SK-N-SH treated with all-trans-retinoic acid at 6 μM for 48 hours (cell line): ENCODE data around the gene HADHA.

Experiments used
- ATAC-seq: fragments of 200-7000 bp; cut with Tn5 transposase; 3 replicates; pipeline ENCODE4 v1.9.1; 2020; ENCODE audit warnings: mild to moderate bottlenecking, moderate library complexity
- ARNTL ChIP-seq: fragments of 450-650 bp; formaldehyde crosslinking; IDR thresholded peaks from 2 replicates; pipeline ENCODE4 v1.5.0; 2020; ENCODE audit warnings: low read depth, mild to moderate bottlenecking, moderate library complexity, borderline replicate concordance
- BACH2 ChIP-seq: fragments of 250-450 bp; sonication (Bioruptor Pico); IDR thresholded peaks from 2 replicates; pipeline ENCODE4 v1.9.0; 2021; ENCODE audit warnings: mild to moderate bottlenecking, borderline replicate concordance
- CSRNP3 ChIP-seq: fragments of 250-450 bp; sonication (Bioruptor Pico); IDR thresholded peaks from 2 replicates; pipeline ENCODE4 v1.5.1; 2021; ENCODE audit warnings: mild to moderate bottlenecking, moderate library complexity
- OSR1 ChIP-seq: fragments of 250-450 bp; sonication (Bioruptor Pico); IDR thresholded peaks from 2 replicates; pipeline ENCODE4 v1.8.0; 2022; ENCODE audit warnings: moderate library complexity, mild to moderate bottlenecking, inconsistent platforms
- POU6F1 ChIP-seq: fragments of 250-450 bp; sonication (Bioruptor Pico); IDR thresholded peaks from 2 replicates; pipeline ENCODE4 v1.8.0; 2021; ENCODE audit warnings: low read depth, mild to moderate bottlenecking, moderate library complexity, borderline replicate concordance
- RARB ChIP-seq: fragments of 250-450 bp; sonication (Bioruptor Pico); IDR thresholded peaks from 2 replicates; pipeline ENCODE4 v1.8.0; 2021; ENCODE audit warnings: mild to moderate bottlenecking, moderate library complexity
- SNAI2 ChIP-seq: fragments of 250-450 bp; sonication (Bioruptor Pico); IDR thresholded peaks from 2 replicates; pipeline ENCODE4 v1.5.0; 2020; ENCODE audit warnings: mild to moderate bottlenecking, moderate library complexity
- TCF4 ChIP-seq: fragments of 250-450 bp; sonication (Bioruptor Pico); IDR thresholded peaks from 2 replicates; pipeline ENCODE4 v1.8.0; 2021; ENCODE audit warnings: mild to moderate bottlenecking, moderate library complexity, borderline replicate concordance
- ZFP3 ChIP-seq: fragments of 250-450 bp; sonication (Bioruptor Pico); IDR thresholded peaks from 2 replicates; pipeline ENCODE4 v1.5.0; 2020; ENCODE audit warnings: mild to moderate bottlenecking, moderate library complexity
- ZFP30 ChIP-seq: fragments of 450-650 bp; formaldehyde crosslinking; IDR thresholded peaks from 2 replicates; pipeline ENCODE4 v1.5.0; 2022; ENCODE audit warnings: mild to moderate bottlenecking, moderate library complexity
- ZNF70 ChIP-seq: fragments of 450-650 bp; formaldehyde crosslinking; IDR thresholded peaks from 2 replicates; pipeline ENCODE4 v1.5.0; 2020; ENCODE audit warnings: mild to moderate bottlenecking, moderate library complexity
- ZNF8 ChIP-seq: fragments of 450-650 bp; formaldehyde crosslinking; IDR thresholded peaks from 2 replicates; pipeline ENCODE4 v1.5.0; 2020; ENCODE audit warnings: mild to moderate bottlenecking, moderate library complexity

The HADHA gene

GRCh38 chr2:26141145-26141769 lies 103.2 kb downstream of the HADHA start:
- ATAC-seq: peak; percentile 5; the same call in 1 of the 3 replicates
- TF ChIP-seq CSRNP3 (CRISPR knock-in tag): no peak
- no peak for TF ChIP-seq ZNF70 (CRISPR knock-in tag)
- no peak for TF ChIP-seq TCF4 (CRISPR knock-in tag)
- TF ChIP-seq BACH2: no peak
- no peak for TF ChIP-seq ZNF8 (CRISPR knock-in tag)
- TF ChIP-seq ZFP30: no peak
- TF ChIP-seq RARB (CRISPR knock-in tag): no peak
- no peak for TF ChIP-seq SNAI2
- TF ChIP-seq ARNTL: no peak
- no peak for TF ChIP-seq OSR1 (CRISPR knock-in tag)
- TF ChIP-seq POU6F1: no peak
- no peak for TF ChIP-seq ZFP3
